ENCODE data around the gene DDX24.

DNA sequence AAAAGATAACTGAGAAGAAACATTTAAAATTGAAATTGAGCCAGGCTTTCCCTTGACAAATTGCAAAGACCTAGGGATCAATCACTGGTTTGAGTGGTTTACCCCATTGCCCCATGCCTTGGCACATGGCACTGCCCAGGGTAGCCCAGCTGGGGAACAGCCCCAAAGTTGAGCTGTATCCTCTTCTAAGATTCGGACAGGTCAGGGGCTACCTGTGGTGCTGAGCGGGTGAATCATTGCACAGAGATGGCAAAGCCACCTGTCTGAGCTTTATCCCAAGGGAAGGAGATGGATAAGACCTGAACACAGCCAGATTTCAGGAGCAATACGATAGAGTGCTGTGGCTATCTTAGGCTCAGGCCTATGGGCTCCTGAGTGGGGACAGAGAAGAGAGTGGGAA lies 41.4 kb upstream of the DDX24 start:
- TF ChIP-seq, protein P1, sequence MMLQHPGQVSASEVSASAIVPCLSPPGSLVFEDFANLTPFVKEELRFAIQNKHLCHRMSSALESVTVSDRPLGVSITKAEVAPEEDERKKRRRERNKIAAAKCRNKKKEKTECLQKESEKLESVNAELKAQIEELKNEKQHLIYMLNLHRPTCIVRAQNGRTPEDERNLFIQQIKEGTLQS (IDR thresholded peaks at IDR 0.05; ENCODE audit: insufficient read depth, low read depth, low read length): no peak
- TF ChIP-seq CREB1 (IDR thresholded peaks at IDR 0.05) (no peak), POLR2A (IDR thresholded peaks at IDR 0.05; ENCODE audit: control extremely low read depth in 1 of 2, low read depth in 2 of 2, low read length in 2 of 2) (no peak), JUN (IDR thresholded peaks at IDR 0.05; ENCODE audit: low read depth, low read length) (no peak), YY1 (IDR thresholded peaks at IDR 0.05; ENCODE audit: low read depth, low read length) (no peak), ZNF274 (IDR thresholded peaks at IDR 0.05; ENCODE audit: borderline replicate concordance, extremely low read depth, low read length) (no peak), HDAC2 (IDR thresholded peaks at IDR 0.05; ENCODE audit: borderline replicate concordance in 1 of 2, low read depth in 2 of 2, low read length in 2 of 2) (no peak), RXRA (IDR thresholded peaks at IDR 0.05; ENCODE audit: insufficient read depth, low read depth, low read length) (no peak)
- TF ChIP-seq, protein P2, sequence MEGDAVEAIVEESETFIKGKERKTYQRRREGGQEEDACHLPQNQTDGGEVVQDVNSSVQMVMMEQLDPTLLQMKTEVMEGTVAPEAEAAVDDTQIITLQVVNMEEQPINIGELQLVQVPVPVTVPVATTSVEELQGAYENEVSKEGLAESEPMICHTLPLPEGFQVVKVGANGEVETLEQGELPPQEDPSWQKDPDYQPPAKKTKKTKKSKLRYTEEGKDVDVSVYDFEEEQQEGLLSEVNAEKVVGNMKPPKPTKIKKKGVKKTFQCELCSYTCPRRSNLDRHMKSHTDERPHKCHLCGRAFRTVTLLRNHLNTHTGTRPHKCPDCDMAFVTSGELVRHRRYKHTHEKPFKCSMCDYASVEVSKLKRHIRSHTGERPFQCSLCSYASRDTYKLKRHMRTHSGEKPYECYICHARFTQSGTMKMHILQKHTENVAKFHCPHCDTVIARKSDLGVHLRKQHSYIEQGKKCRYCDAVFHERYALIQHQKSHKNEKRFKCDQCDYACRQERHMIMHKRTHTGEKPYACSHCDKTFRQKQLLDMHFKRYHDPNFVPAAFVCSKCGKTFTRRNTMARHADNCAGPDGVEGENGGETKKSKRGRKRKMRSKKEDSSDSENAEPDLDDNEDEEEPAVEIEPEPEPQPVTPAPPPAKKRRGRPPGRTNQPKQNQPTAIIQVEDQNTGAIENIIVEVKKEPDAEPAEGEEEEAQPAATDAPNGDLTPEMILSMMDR (IDR thresholded peaks at IDR 0.05; ENCODE audit: control extremely low read depth in 1 of 3, insufficient read depth in 1 of 3, low read depth in 1 of 3, low read length in 3 of 3): no peak
